Chondrocyte (in vitro differentiated cells): ENCODE results near the gene WNT9A. TPM values are rescaled to one million over a fixed set of nuclear protein-coding genes. Genes with fewer than 3 reads are reported as not detected.

Source experiments
- DNase-seq: peaks from one replicate; pipeline ENCODE4 v3.0.0; 2021; ENCODE audit warnings: mixed read lengths, low spot score
- H3K27ac Mint-ChIP-seq: one replicate; pipeline ENCODE4 v1.8.0; 2021; ENCODE audit warnings: mild to moderate bottlenecking, moderate library complexity, mixed read lengths; ENCODE audit not compliant: unreplicated experiment
- H3K27me3 Mint-ChIP-seq: 2 replicates; pipeline ENCODE4 v1.8.0; 2021; ENCODE audit warnings: low read depth, mixed read lengths
- H3K36me3 Mint-ChIP-seq: 2 replicates; pipeline ENCODE4 v1.8.0; 2021; ENCODE audit warnings: low read depth, mixed read lengths
- H3K4me1 Mint-ChIP-seq: 2 replicates; pipeline ENCODE4 v1.8.0; 2021; ENCODE audit warnings: low read depth, mild to moderate bottlenecking, mixed read lengths
- H3K4me3 Mint-ChIP-seq: one replicate; pipeline ENCODE4 v1.8.0; 2021; ENCODE audit warnings: mild to moderate bottlenecking, moderate library complexity, mixed read lengths; ENCODE audit not compliant: unreplicated experiment
- H3K9me3 Mint-ChIP-seq: 2 replicates; pipeline ENCODE4 v1.8.0; 2021; ENCODE audit warnings: low read depth, mixed read lengths
- total RNA-seq: library from RNA; stranded (reverse); gene quantifications from 3 replicates; pipeline ENCODE4 v1.2.1, GENCODE V29; 2021
- TF ChIP-seq, protein P1 (sequence below): fragments of 200-600 bp; sonication (generic); IDR thresholded peaks from 2 replicates; pipeline ENCODE4 v1.5.0; 2021; ENCODE audit warnings: antibody characterized with exemption, mild to moderate bottlenecking, moderate library complexity

Gene WNT9A
- total RNA-seq, 1 donor from 2014 or later = 2.5 TPM

DNA sequence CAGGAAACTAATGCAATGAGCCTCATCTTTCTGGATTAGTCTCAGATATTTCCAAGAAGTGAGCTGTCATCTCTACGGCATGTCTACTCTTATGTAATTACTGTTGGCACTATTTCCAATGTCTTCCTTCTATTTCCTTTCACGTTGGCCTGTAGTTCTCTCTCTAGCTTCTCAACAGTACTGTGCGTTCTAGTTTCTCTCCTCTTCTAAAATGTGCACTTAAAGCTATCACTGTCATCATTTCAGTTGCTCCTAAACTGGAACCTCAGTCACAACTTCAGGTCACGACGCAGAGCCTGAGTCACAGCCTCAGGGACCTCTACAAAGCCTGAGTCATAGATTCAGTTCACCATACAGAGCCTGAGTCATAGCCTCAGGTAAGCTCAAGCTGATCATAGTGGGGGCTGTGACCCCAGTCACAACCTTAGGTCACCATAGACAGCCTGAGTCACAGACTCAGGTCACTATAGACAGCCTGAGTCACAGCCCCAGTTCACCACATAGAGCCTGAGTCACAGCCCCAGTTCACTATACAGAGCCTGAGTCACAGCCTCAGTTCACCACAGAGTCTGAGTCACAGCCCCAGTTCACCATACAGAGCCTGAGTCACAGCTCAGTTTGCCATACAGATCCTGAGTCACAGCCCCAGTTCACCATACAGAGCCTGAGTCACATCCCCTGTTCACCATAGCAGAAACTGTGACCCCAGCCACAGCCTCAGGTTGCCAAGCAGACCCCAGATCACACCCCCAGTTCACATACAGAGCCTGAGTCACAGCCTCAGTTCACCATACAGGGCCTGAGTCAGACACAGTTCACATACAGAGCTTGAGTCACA lies 13.0 kb downstream of the WNT9A start:
- TF ChIP-seq, protein P1, sequence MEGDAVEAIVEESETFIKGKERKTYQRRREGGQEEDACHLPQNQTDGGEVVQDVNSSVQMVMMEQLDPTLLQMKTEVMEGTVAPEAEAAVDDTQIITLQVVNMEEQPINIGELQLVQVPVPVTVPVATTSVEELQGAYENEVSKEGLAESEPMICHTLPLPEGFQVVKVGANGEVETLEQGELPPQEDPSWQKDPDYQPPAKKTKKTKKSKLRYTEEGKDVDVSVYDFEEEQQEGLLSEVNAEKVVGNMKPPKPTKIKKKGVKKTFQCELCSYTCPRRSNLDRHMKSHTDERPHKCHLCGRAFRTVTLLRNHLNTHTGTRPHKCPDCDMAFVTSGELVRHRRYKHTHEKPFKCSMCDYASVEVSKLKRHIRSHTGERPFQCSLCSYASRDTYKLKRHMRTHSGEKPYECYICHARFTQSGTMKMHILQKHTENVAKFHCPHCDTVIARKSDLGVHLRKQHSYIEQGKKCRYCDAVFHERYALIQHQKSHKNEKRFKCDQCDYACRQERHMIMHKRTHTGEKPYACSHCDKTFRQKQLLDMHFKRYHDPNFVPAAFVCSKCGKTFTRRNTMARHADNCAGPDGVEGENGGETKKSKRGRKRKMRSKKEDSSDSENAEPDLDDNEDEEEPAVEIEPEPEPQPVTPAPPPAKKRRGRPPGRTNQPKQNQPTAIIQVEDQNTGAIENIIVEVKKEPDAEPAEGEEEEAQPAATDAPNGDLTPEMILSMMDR = no peak
- H3K4me1 Mint-ChIP-seq = peaks cover 8% of the 10 kb centered on the region
- peaks cover 5% of the 10 kb centered on the region for H3K9me3 Mint-ChIP-seq
- no peak overlapping the region for H3K4me3 Mint-ChIP-seq
- peak; percentile 11 for DNase-seq
- H3K27me3 Mint-ChIP-seq = no peaks in the 10 kb centered on the region
- H3K36me3 Mint-ChIP-seq = peaks cover 2% of the 10 kb centered on the region
- peak overlapping the region; percentile 43 for H3K27ac Mint-ChIP-seq

GRCh38 chr1:227929751-227930472 lies 17.8 kb downstream of the WNT9A start:
- Mint-ChIP-seq H3K4me1 (peaks cover 7% of the 10 kb centered on the region), H3K4me3 (no peak overlapping the region), H3K27me3 (no peaks in the 10 kb centered on the region), H3K9me3 (peaks cover 4% of the 10 kb centered on the region), H3K36me3 (peaks cover 2% of the 10 kb centered on the region), H3K27ac (no peak overlapping the region)
- TF ChIP-seq, protein P1 = no peak
- DNase-seq = peak; percentile 73

GRCh38 chr1:227928811-227929375 lies 18.8 kb downstream of the WNT9A start:
- Mint-ChIP-seq H3K27ac (no peak overlapping the region), H3K4me3 (no peak overlapping the region), H3K9me3 (no peaks in the 10 kb centered on the region), H3K36me3 (peaks cover 2% of the 10 kb centered on the region), H3K4me1 (no peaks in the 10 kb centered on the region), H3K27me3 (no peaks in the 10 kb centered on the region)
- TF ChIP-seq, protein P1 = no peak
- peak; percentile 41 for DNase-seq

DNA sequence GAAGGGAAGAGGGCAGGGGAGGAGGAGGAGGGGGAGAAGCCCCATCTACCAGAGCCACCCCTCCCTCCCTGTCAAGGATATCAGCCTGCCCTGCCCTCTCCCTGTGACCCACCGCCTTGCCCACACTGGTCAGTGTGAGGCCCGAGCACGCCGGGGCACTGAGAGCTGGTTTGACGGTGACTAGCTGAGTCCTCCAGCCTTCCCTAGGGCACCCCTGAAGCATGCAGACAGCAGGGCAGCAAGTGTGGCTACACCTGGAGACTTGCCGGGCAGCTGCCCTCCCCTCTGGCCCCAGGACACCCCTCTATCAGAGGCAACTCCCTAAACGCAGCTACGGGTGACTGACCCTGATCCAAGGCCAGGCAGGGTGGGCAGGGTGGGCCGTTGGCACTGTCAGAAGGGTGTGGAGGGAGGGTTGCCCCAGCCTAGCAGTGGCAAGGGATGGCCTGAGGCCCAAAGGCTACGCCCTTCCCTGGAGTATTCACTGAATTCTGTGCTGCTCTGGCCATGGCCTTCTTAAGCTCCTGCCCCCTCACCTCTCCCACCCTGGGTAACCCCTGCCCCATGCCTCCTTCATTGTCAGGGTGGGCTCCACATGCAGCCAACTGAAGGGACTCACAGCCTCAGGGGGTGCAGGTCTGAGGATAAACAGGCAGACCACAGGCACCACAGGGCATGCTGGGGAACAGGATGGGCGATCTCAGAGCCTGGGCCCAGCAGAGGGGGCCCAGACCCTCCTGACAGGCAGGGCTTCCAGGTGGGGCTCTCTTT lies 19.6 kb downstream of the WNT9A start:
- no peaks in the 10 kb centered on the region for H3K4me1 Mint-ChIP-seq
- H3K4me3 Mint-ChIP-seq = no peak overlapping the region
- peaks cover under 1% of the 10 kb centered on the region for H3K36me3 Mint-ChIP-seq
- DNase-seq = peak; percentile 69
- H3K27ac Mint-ChIP-seq = no peak overlapping the region
- H3K9me3 Mint-ChIP-seq = no peaks in the 10 kb centered on the region
- TF ChIP-seq, protein P1 = no peak
- no peaks in the 10 kb centered on the region for H3K27me3 Mint-ChIP-seq
